Mesothelial cell of epicardium (in vitro differentiated cells): ENCODE data around the gene GRIP1. TPM values are rescaled to one million over a fixed set of nuclear protein-coding genes. Genes with fewer than 3 reads are reported as not detected.

ENCODE experiments used
- DNase-seq, 2 experiments: peaks; one replicate each; pipeline ENCODE4 v3.0.0; 2021; ENCODE audit warnings: low spot score in 2 of 2; ENCODE audit not compliant: unreplicated experiment in 2 of 2
- H3K27ac Mint-ChIP-seq: 2 replicates; pipeline ENCODE4 v1.8.0; 2021; ENCODE audit warnings: mixed read lengths
- H3K27me3 Mint-ChIP-seq: 2 replicates; pipeline ENCODE4 v1.8.0; 2021; ENCODE audit warnings: low read depth, mixed read lengths
- H3K36me3 Mint-ChIP-seq: 2 replicates; pipeline ENCODE4 v1.8.0; 2021; ENCODE audit warnings: mixed read lengths
- H3K4me1 Mint-ChIP-seq: 2 replicates; pipeline ENCODE4 v1.8.0; 2021; ENCODE audit warnings: mixed read lengths
- H3K4me3 Mint-ChIP-seq: 2 replicates; pipeline ENCODE4 v1.8.0; 2021; ENCODE audit warnings: mild to moderate bottlenecking, moderate library complexity, mixed read lengths
- H3K9me3 Mint-ChIP-seq: 2 replicates; pipeline ENCODE4 v1.8.0; 2021; ENCODE audit warnings: mixed read lengths
- total RNA-seq: library from RNA; stranded (reverse); gene quantifications from 3 replicates; pipeline ENCODE4 v1.2.1, GENCODE V29; 2021
- TF ChIP-seq, protein P1 (sequence below): fragments of 200-600 bp; sonication (generic); IDR thresholded peaks from one replicate; pipeline ENCODE4 v1.5.0; 2021; ENCODE audit warnings: antibody characterized with exemption; ENCODE audit not compliant: unreplicated experiment

The GRIP1 gene
- total RNA-seq, 1 donor from 2014 or later: 89.3 TPM

- TF ChIP-seq, protein P1, sequence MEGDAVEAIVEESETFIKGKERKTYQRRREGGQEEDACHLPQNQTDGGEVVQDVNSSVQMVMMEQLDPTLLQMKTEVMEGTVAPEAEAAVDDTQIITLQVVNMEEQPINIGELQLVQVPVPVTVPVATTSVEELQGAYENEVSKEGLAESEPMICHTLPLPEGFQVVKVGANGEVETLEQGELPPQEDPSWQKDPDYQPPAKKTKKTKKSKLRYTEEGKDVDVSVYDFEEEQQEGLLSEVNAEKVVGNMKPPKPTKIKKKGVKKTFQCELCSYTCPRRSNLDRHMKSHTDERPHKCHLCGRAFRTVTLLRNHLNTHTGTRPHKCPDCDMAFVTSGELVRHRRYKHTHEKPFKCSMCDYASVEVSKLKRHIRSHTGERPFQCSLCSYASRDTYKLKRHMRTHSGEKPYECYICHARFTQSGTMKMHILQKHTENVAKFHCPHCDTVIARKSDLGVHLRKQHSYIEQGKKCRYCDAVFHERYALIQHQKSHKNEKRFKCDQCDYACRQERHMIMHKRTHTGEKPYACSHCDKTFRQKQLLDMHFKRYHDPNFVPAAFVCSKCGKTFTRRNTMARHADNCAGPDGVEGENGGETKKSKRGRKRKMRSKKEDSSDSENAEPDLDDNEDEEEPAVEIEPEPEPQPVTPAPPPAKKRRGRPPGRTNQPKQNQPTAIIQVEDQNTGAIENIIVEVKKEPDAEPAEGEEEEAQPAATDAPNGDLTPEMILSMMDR: no peak
- Mint-ChIP-seq H3K4me1 (peaks cover 20% of the 10 kb centered on the region), H3K27ac (no peak overlapping the region), H3K4me3 (no peak overlapping the region), H3K36me3 (no peaks in the 10 kb centered on the region), H3K27me3 (no peaks in the 10 kb centered on the region), H3K9me3 (no peaks in the 10 kb centered on the region)
- DNase-seq: no peak
Measured at GRCh38 chr12:66697404-66697803, 18.5 kb upstream of the GRIP1 start.

GRCh38 chr12:66694666-66695613 lies 16.1 kb upstream of the GRIP1 start:
- TF ChIP-seq, protein P1: no peak
- Mint-ChIP-seq H3K27ac (no peak overlapping the region), H3K27me3 (no peaks in the 10 kb centered on the region), H3K4me1 (peaks cover 17% of the 10 kb centered on the region), H3K4me3 (no peak overlapping the region), H3K36me3 (no peaks in the 10 kb centered on the region), H3K9me3 (no peaks in the 10 kb centered on the region)
- DNase-seq: no peak

DNA sequence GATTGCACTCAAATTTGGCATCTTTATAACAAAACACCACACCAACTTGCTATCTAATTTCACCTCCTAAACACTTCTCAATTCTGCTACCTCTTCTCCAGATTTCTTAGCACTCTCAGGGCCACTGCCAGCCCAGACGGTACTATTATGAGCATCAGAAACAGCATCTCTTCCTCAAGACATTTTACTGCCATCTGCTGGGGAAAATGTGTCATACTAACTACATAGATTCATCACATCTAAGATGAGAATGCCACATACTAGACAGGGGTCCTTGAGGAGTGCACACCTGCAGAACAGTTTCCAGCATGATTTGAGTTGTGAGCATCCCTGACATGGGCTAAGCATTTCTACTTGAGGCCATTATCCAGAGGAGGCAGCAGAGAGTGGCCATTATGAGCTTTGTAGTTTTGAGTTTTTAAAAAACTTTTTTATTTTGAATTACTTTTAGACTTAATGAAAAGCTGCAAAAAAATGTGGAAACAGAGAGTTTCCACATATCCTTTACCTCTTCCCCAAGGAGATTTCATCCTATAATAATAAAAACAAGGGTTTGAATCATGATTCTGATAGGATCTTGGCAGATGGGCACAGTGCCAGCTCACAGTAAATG lies 15.1 kb upstream of the GRIP1 start:
- TF ChIP-seq, protein P1: peak; percentile 66
- H3K36me3 Mint-ChIP-seq: no peaks in the 10 kb centered on the region
- no peak for DNase-seq
- H3K4me3 Mint-ChIP-seq: no peak overlapping the region
- peaks cover 18% of the 10 kb centered on the region for H3K4me1 Mint-ChIP-seq
- no peak overlapping the region for H3K27ac Mint-ChIP-seq
- H3K9me3 Mint-ChIP-seq: no peaks in the 10 kb centered on the region
- H3K27me3 Mint-ChIP-seq: no peaks in the 10 kb centered on the region

- no peak overlapping the region for H3K4me3 Mint-ChIP-seq
- no peak overlapping the region for H3K27ac Mint-ChIP-seq
Measured at GRCh38 chr12:66692986-66693385, 14.1 kb upstream of the GRIP1 start.

DNA sequence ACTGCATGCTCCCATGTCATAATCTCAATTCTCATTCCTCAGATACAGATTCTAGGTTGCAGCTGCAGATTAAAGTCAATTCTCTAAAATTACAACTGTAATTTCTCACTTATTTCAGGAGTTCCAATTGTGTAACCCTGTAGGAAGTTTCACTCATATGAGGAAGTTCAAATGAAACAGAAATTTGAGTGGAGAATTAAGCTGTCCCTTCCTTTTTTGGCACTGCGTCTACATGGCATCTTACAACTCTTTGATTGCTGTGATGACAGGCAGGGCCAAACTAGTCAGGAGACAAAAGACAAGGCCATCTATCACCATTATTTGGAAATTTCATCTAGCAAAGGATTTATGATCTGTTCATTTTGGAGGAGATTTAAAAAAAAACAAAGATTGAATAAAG lies 13.3 kb upstream of the GRIP1 start:
- TF ChIP-seq, protein P1: no peak
- Mint-ChIP-seq H3K4me1 (peaks cover 21% of the 10 kb centered on the region), H3K27me3 (no peaks in the 10 kb centered on the region), H3K4me3 (no peak overlapping the region), H3K27ac (no peak overlapping the region), H3K36me3 (no peaks in the 10 kb centered on the region), H3K9me3 (no peaks in the 10 kb centered on the region)
- DNase-seq: no peak

More at GRCh38 chr12:66692986-66693385, 14.1 kb upstream of the GRIP1 start:
- Mint-ChIP-seq H3K4me1 (peaks cover 21% of the 10 kb centered on the region), H3K9me3 (no peaks in the 10 kb centered on the region), H3K36me3 (no peaks in the 10 kb centered on the region), H3K27me3 (no peaks in the 10 kb centered on the region)
- DNase-seq: no peak
- TF ChIP-seq, protein P1: no peak
